Endothelial cell of umbilical vein (primary cell): Measurements from ENCODE around the gene GDA.

ENCODE experiments used
- CTCF ChIP-seq, 2 donors: IDR thresholded peaks; 1 replicate in 1 of 2; 2 replicates in 1 of 2; pipeline ENCODE4 v1.5.1; 2011; ENCODE audit warnings: low read length in 2 of 2, mild to moderate bottlenecking in 2 of 2, moderate library complexity in 2 of 2, control low read depth in 1 of 2, inconsistent platforms in 1 of 2, low read depth in 1 of 2; ENCODE audit not compliant: insufficient read depth in 1 of 2; ENCODE audit errors: extremely low read depth in 1 of 2
- POLR2AphosphoS5 ChIP-seq: IDR thresholded peaks from 2 replicates; pipeline ENCODE4 v1.6.1; 2012; ENCODE audit warnings: low read depth, mild to moderate bottlenecking, control low read depth, low read length, moderate library complexity; ENCODE audit not compliant: insufficient read depth

DNA sequence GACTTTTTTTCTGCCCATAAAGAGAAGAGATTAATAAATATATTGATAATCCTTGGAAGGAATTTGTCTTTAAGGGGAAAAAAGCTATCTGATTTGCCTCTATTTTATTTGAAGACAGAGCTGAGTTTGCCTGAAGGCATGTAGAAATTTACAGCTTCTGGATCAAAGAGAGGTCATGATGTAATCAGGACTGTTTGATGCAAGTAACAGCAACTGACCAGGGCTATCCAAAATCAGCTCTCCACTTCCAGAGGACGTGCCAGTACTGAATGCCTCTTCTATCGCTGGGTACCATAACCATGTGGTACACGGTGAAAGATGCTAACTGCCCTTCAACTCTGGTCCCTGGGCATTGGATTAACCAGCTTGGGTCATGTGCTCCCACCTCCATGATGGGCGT is 125.2 kb downstream of the GDA start:
- TF ChIP-seq CTCF (IDR thresholded peaks at IDR 0.05; ENCODE audit: extremely low read depth in 1 of 2, insufficient read depth in 1 of 2, low read depth in 1 of 2, low read length in 2 of 2) (no peak), POLR2AphosphoS5 (no peak)
